Fibroblast of upper back skin (primary cell): ENCODE measurements around the gene CCT7.

Source experiments
- DNase-seq: peaks from one replicate; pipeline ENCODE4 v3.0.0-alpha.2; 2013

CCT7 gene

GRCh38 chr2:73269686-73270465, 35.8 kb downstream of the CCT7 start:
- no peak for DNase-seq

- DNase-seq, result no peak
These were observed 38.2 kb downstream of the CCT7 start for GRCh38 chr2:73272270-73272669.

- no peak for DNase-seq
These were observed 45.7 kb downstream of the CCT7 start for GRCh38 chr2:73279852-73280251.

GRCh38 chr2:73281244-73281643, 47.1 kb downstream of the CCT7 start:
- DNase-seq, result no peak

- DNase-seq, result no peak
These were observed 48.9 kb downstream of the CCT7 start for GRCh38 chr2:73282924-73283544.

- no peak for DNase-seq
These were observed 49.6 kb downstream of the CCT7 start for GRCh38 chr2:73283545-73284295.

- DNase-seq, result peak; percentile 23
These were observed 50.4 kb downstream of the CCT7 start, which contains the start of gene FBXO41 for GRCh38 chr2:73284296-73285158. FBXO41 (minus strand) TSS chr2:73284478; CDS start chr2:73269630, 14,848 bp downstream.

- DNase-seq, result no peak
These were observed 51.1 kb downstream of the CCT7 start for GRCh38 chr2:73285159-73285739.

- no peak for DNase-seq
These were observed 52.1 kb downstream of the CCT7 start for GRCh38 chr2:73286134-73286655.

GRCh38 chr2:73289304-73289703, 55.2 kb downstream of the CCT7 start:
- DNase-seq, result no peak

GRCh38 chr2:73290049-73290839, 56.1 kb downstream of the CCT7 start:
- peak; percentile 6 for DNase-seq

- peak; percentile 41 for DNase-seq
These were observed 57.0 kb downstream of the CCT7 start for GRCh38 chr2:73291093-73291460.

GRCh38 chr2:73291461-73292315, 57.6 kb downstream of the CCT7 start:
- no peak for DNase-seq

GRCh38 chr2:73292316-73292905, 58.3 kb downstream of the CCT7 start:
- no peak for DNase-seq

- DNase-seq, result no peak
These were observed 58.9 kb downstream of the CCT7 start for GRCh38 chr2:73292906-73293533.

- DNase-seq, result peak; percentile 35
These were observed 59.5 kb downstream of the CCT7 start, which contains the start of gene EGR4 for GRCh38 chr2:73293534-73294171. EGR4 (minus strand) TSS chr2:73293548; CDS start chr2:73293317, 231 bp downstream.

GRCh38 chr2:73294239-73294638, 60.1 kb downstream of the CCT7 start:
- no peak for DNase-seq

- peak; percentile 4 for DNase-seq
These were observed 61.8 kb downstream of the CCT7 start for GRCh38 chr2:73295751-73296400.
